PC-9 (cell line): ENCODE data around the gene ETV6. TPM values are rescaled to one million over a fixed set of nuclear protein-coding genes. Genes with fewer than 3 reads are reported as not detected.

Experiments
- BruUV-seq: library from RNA; stranded (reverse); fragments of 400-500 nt; replicated peaks from 2 replicates; lab custom pipeline; 2021; lab: Mats Ljungman, UMichigan
- CTCF ChIA-PET: fragments of 300-600 bp; sonication (Branson Sonifier 250); formaldehyde crosslinking; loops from one replicate; lab custom pipeline; 2022; ENCODE audit warnings: antibody characterized with exemption; lab: Charles Lee
- POLR2A ChIA-PET: fragments of 300-600 bp; sonication (Branson Sonifier 250); formaldehyde crosslinking; loops from one replicate; lab custom pipeline; 2022; ENCODE audit warnings: antibody characterized with exemption; ENCODE audit not compliant: unreplicated experiment; lab: Charles Lee
- DNase-seq, 2 experiments: peaks; one replicate each; pipeline versions ENCODE4 v3.0.0 to v3.0.0-alpha.2; 2015 to 2022; ENCODE audit warnings: mixed read lengths in 1 of 2
- H2AFZ ChIP-seq: fragments of 200-600 bp; sonication (generic); 2 replicates; pipeline ENCODE4 v1.8.1; 2017; ENCODE audit warnings: antibody characterized with exemption
- H3F3A ChIP-seq: fragments of 200-600 bp; sonication (generic); 2 replicates; pipeline ENCODE4 v1.8.1; 2017; ENCODE audit warnings: antibody characterized with exemption, mild to moderate bottlenecking, low read depth; ENCODE audit not compliant: insufficient read depth
- H3K27ac ChIP-seq: fragments of 200-600 bp; sonication (generic); 2 replicates; pipeline ENCODE4 v1.6.1; 2016; ENCODE audit warnings: mixed run types
- H3K27me3 ChIP-seq: fragments of 200-600 bp; sonication (generic); 2 replicates; pipeline ENCODE4 v1.6.1; 2016; ENCODE audit warnings: low read depth, mixed run types; ENCODE audit not compliant: insufficient read depth
- H3K36me3 ChIP-seq: fragments of 200-600 bp; sonication (generic); 2 replicates; pipeline ENCODE4 v1.6.1; 2016; ENCODE audit warnings: low read depth, mixed run types
- H3K4me1 ChIP-seq: fragments of 200-600 bp; sonication (generic); replicated peaks from 2 replicates; pipeline ENCODE4 v1.6.1; 2016; ENCODE audit warnings: mixed run types; ENCODE audit not compliant: insufficient read depth
- H3K4me2 ChIP-seq: fragments of 200-600 bp; sonication (generic); 2 replicates; pipeline ENCODE4 v1.6.1; 2017; ENCODE audit warnings: mixed run types
- H3K4me3 ChIP-seq: fragments of 200-600 bp; sonication (generic); 2 replicates; pipeline ENCODE4 v1.6.1; 2016; ENCODE audit warnings: mixed run types
- H3K79me2 ChIP-seq: fragments of 200-600 bp; sonication (generic); 2 replicates; pipeline ENCODE4 v1.6.1; 2017; ENCODE audit warnings: low read depth, mixed run types
- H3K9me2 ChIP-seq: fragments of 200-600 bp; sonication (generic); 2 replicates; pipeline ENCODE4 v1.8.1; 2017; ENCODE audit warnings: mild to moderate bottlenecking; ENCODE audit not compliant: insufficient read depth
- H3K9me3 ChIP-seq: fragments of 200-600 bp; sonication (generic); 2 replicates; pipeline ENCODE4 v1.8.1; 2016; ENCODE audit warnings: low read depth; ENCODE audit not compliant: insufficient read depth
- H4K20me1 ChIP-seq: fragments of 200-600 bp; sonication (generic); 2 replicates; pipeline ENCODE4 v1.8.1; 2017; ENCODE audit not compliant: insufficient read depth
- CTCF ChIP-seq: fragments of 200-600 bp; sonication (generic); conservative IDR thresholded peaks from 2 replicates; pipeline ENCODE4 v1.6.1; 2017; ENCODE audit warnings: mixed run types, antibody characterized with exemption, mild to moderate bottlenecking, moderate library complexity
- EZH2 ChIP-seq: fragments of 200-600 bp; sonication (generic); IDR thresholded peaks from 2 replicates; pipeline ENCODE4 v1.8.0; 2017; ENCODE audit warnings: antibody characterized with exemption, low read depth
- intact Hi-C: fragments of 100-400 bp; cut with micrococcal nuclease; formaldehyde crosslinking; loops from one replicate; pipeline ENCODE4 v1.10.0; 2022; ENCODE audit not compliant: unreplicated experiment
- total RNA-seq: library from RNA; stranded (reverse); gene quantifications from 2 replicates; pipeline ENCODE4 v1.2.3, GENCODE V29; 2021

ETV6 gene
- total RNA-seq, 1 experiment from 2014 or later, result 62.8 TPM

- no peak overlapping the region for H3K4me2 ChIP-seq
- H2AFZ ChIP-seq, result no peak overlapping the region
- no peaks in the 10 kb centered on the region for H3F3A ChIP-seq
- no TSS peak for BruUV-seq
- no peaks in the 10 kb centered on the region for H3K36me3 ChIP-seq
- no peaks in the 10 kb centered on the region for H3K9me3 ChIP-seq
- no peaks in the 10 kb centered on the region for H3K4me1 ChIP-seq
- no peaks in the 10 kb centered on the region for H3K27me3 ChIP-seq
- intact Hi-C loops, result no loop called here
- DNase-seq, result no peak
- H3K27ac ChIP-seq, result no peak overlapping the region
- TF ChIP-seq EZH2 (no peak), CTCF (no peak)
- H4K20me1 ChIP-seq, result no peaks in the 10 kb centered on the region; the same call in 1 of the 2 replicates
- ChIA-PET CTCF (no interaction called here), POLR2A (interaction anchor here (0.6 kb wide), 1 partner anchor 11 kb away, joined by 4 read pairs; no protein-coding TSS in a partner anchor)
- H3K4me3 ChIP-seq, result no peak overlapping the region
- no peaks in the 10 kb centered on the region for H3K9me2 ChIP-seq
- peaks cover 62% of the 10 kb centered on the region for H3K79me2 ChIP-seq
Observed at GRCh38 chr12:11685316-11685715, 35.8 kb downstream of the ETV6 start.

- Histone ChIP-seq H3K36me3 (no peaks in the 10 kb centered on the region), H3K9me3 (no peaks in the 10 kb centered on the region), H2AFZ (no peak overlapping the region), H3K4me1 (no peaks in the 10 kb centered on the region), H4K20me1 (no peaks in the 10 kb centered on the region; the same call in 1 of the 2 replicates), H3K79me2 (peaks cover 58% of the 10 kb centered on the region), H3F3A (no peaks in the 10 kb centered on the region), H3K4me3 (no peak overlapping the region), H3K27ac (no peak overlapping the region), H3K4me2 (no peak overlapping the region), H3K27me3 (no peaks in the 10 kb centered on the region), H3K9me2 (no peaks in the 10 kb centered on the region)
- intact Hi-C loops, result no loop called here
- ChIA-PET CTCF (no interaction called here), POLR2A (interaction anchor here (0.6 kb wide), 2 partner anchors 11 to 103 kb away, joined by 4 to 5 read pairs; no protein-coding TSS in a partner anchor)
- no peak for DNase-seq
- no TSS peak for BruUV-seq
- TF ChIP-seq CTCF (no peak), EZH2 (no peak)
Observed at GRCh38 chr12:11685716-11686115, 36.2 kb downstream of the ETV6 start.

DNA sequence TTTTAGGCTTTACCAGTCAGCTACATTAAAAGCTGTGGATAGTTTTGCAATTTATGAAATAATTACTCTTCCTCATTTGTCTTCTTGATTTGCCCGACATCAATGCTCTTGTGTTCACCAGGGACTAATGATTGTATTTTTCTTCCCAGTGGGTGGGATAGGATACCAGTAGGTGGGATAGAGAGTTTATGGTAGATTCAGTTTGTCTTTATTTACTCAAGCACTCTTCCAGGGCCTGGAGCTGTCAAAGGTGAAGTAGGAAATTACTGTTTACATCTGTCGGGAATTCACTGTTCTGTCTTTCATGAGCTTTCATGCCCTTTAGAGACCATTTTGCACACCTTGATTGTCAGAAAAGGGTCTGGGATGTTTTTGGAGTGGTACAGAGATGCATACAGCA lies 36.6 kb downstream of the ETV6 start:
- CTCF ChIA-PET, result no interaction called here
- Histone ChIP-seq H4K20me1 (no peaks in the 10 kb centered on the region; the same call in 1 of the 2 replicates), H2AFZ (no peak overlapping the region), H3K4me1 (no peaks in the 10 kb centered on the region), H3K79me2 (peaks cover 58% of the 10 kb centered on the region), H3K4me2 (no peak overlapping the region), H3K27me3 (no peaks in the 10 kb centered on the region), H3K27ac (no peak overlapping the region), H3F3A (no peaks in the 10 kb centered on the region), H3K9me3 (no peaks in the 10 kb centered on the region), H3K4me3 (no peak overlapping the region), H3K9me2 (no peaks in the 10 kb centered on the region), H3K36me3 (no peaks in the 10 kb centered on the region)
- POLR2A ChIA-PET, result interaction anchor here (0.6 kb wide), 2 partner anchors 12 to 103 kb away, joined by 4 to 5 read pairs; no protein-coding TSS in a partner anchor
- intact Hi-C loops, result no loop called here
- no TSS peak for BruUV-seq
- TF ChIP-seq EZH2 (no peak), CTCF (no peak)
- no peak for DNase-seq
